Type B pancreatic cell (in vitro differentiated cells): ENCODE measurements around the gene PHB1. TPM values are rescaled to one million over a fixed set of nuclear protein-coding genes. Genes with fewer than 3 reads are reported as not detected.
"Not testable (repeated sequence)": the region's sequence is repeated elsewhere in the genome, so short reads cannot be mapped to it uniquely, and the experiment has no call there.

Source experiments
- DNase-seq: peaks from one replicate; pipeline ENCODE4 v3.0.0; 2021; ENCODE audit warnings: mixed read lengths; ENCODE audit not compliant: unreplicated experiment; ENCODE audit errors: extremely low spot score
- H3K27ac Mint-ChIP-seq: 2 replicates; pipeline ENCODE4 v1.8.0; 2021; ENCODE audit warnings: mild to moderate bottlenecking, mixed read lengths
- H3K27me3 Mint-ChIP-seq: 2 replicates; pipeline ENCODE4 v1.8.0; 2021; ENCODE audit warnings: mixed read lengths
- H3K36me3 Mint-ChIP-seq: 2 replicates; pipeline ENCODE4 v1.8.0; 2021; ENCODE audit warnings: mixed read lengths
- H3K4me1 Mint-ChIP-seq: one replicate; pipeline ENCODE4 v1.8.0; 2021; ENCODE audit warnings: mixed read lengths; ENCODE audit not compliant: unreplicated experiment
- H3K4me3 Mint-ChIP-seq: 2 replicates; pipeline ENCODE4 v1.8.0; 2021; ENCODE audit warnings: mild to moderate bottlenecking, mixed read lengths
- H3K9me3 Mint-ChIP-seq: 2 replicates; pipeline ENCODE4 v1.8.0; 2021; ENCODE audit warnings: mixed read lengths
- total RNA-seq: library from RNA; stranded (reverse); gene quantifications from 2 replicates; pipeline ENCODE4 v1.2.1, GENCODE V29; 2021; ENCODE audit warnings: low replicate concordance
- TF ChIP-seq, protein P1 (sequence below): fragments of 200-600 bp; sonication (generic); conservative IDR thresholded peaks from 2 replicates; pipeline ENCODE4 v1.5.0; 2021; ENCODE audit warnings: antibody characterized with exemption, mild to moderate bottlenecking

Gene PHB1
- total RNA-seq, 1 donor from 2014 or later = 231 TPM

- no peaks in the 10 kb centered on the region for H3K9me3 Mint-ChIP-seq
- TF ChIP-seq, protein P1, sequence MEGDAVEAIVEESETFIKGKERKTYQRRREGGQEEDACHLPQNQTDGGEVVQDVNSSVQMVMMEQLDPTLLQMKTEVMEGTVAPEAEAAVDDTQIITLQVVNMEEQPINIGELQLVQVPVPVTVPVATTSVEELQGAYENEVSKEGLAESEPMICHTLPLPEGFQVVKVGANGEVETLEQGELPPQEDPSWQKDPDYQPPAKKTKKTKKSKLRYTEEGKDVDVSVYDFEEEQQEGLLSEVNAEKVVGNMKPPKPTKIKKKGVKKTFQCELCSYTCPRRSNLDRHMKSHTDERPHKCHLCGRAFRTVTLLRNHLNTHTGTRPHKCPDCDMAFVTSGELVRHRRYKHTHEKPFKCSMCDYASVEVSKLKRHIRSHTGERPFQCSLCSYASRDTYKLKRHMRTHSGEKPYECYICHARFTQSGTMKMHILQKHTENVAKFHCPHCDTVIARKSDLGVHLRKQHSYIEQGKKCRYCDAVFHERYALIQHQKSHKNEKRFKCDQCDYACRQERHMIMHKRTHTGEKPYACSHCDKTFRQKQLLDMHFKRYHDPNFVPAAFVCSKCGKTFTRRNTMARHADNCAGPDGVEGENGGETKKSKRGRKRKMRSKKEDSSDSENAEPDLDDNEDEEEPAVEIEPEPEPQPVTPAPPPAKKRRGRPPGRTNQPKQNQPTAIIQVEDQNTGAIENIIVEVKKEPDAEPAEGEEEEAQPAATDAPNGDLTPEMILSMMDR = no peak
- peaks cover 19% of the 10 kb centered on the region for H3K27me3 Mint-ChIP-seq
- no peak for DNase-seq
- no peak overlapping the region for H3K27ac Mint-ChIP-seq
- no peaks in the 10 kb centered on the region for H3K4me1 Mint-ChIP-seq
- peaks cover 4% of the 10 kb centered on the region for H3K36me3 Mint-ChIP-seq
- H3K4me3 Mint-ChIP-seq = no peak overlapping the region
These were observed 8.0 kb upstream of the PHB1 start for GRCh38 chr17:49422714-49423113.

DNA sequence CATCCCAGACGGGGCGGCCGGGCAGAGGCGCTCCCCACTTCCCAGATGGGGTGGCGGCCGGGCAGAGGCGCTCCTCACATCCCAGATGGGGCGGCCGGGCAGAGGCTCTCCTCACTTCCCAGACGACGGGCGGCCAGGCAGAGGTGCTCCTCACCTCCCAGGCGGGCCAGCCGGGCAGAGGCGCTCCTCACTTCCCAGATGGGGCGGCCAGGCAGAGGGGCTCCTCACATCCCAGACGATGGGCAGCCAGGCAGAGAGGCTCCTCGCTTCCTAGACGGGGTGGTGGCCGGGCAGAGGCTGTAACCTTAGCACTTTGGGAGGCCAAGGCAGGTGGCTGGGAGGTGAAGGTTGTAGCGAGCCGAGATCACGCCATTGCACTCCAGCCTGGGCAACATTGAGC is 5.1 kb upstream of the PHB1 start:
- H3K27ac Mint-ChIP-seq, DNase-seq, H3K4me1 Mint-ChIP-seq, H3K36me3 Mint-ChIP-seq, H3K9me3 Mint-ChIP-seq, H3K27me3 Mint-ChIP-seq, H3K4me3 Mint-ChIP-seq: not testable (repeated sequence)

- H3K27ac Mint-ChIP-seq, H3K4me1 Mint-ChIP-seq, H3K27me3 Mint-ChIP-seq, H3K4me3 Mint-ChIP-seq, H3K36me3 Mint-ChIP-seq, H3K9me3 Mint-ChIP-seq, DNase-seq: not testable (repeated sequence)
These were observed 4.4 kb upstream of the PHB1 start for GRCh38 chr17:49418754-49419740.

DNA sequence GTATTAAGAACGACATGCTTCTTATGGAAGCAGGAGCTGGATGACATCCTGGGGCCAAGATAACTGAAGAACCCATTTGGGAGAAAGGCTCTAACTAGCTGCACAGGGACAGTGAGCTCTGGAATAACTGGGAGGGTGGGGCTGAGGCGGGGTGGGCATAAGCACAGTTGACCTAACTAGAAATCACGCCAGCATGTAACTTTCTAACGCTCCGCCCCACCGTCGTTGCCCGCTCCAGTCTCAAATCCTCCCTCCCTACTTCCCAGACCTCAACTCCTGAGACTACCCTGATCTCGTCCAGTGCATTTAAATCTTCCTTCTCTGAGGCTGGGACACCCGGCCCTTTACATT is 436 bp downstream of the PHB1 start:
- H3K9me3 Mint-ChIP-seq = no peaks in the 10 kb centered on the region
- H3K4me3 Mint-ChIP-seq = peak overlapping the region; percentile 100
- TF ChIP-seq, protein P1 = no peak
- H3K4me1 Mint-ChIP-seq = peaks cover 9% of the 10 kb centered on the region
- H3K27me3 Mint-ChIP-seq = no peaks in the 10 kb centered on the region
- peaks cover 17% of the 10 kb centered on the region for H3K36me3 Mint-ChIP-seq
- H3K27ac Mint-ChIP-seq = peak overlapping the region; percentile 94
- DNase-seq = no peak

GRCh38 chr17:49409066-49409465 is 5.6 kb downstream of the PHB1 start:
- Mint-ChIP-seq H3K4me3 (no peak overlapping the region), H3K9me3 (no peaks in the 10 kb centered on the region), H3K36me3 (peaks cover 26% of the 10 kb centered on the region), H3K27me3 (no peaks in the 10 kb centered on the region), H3K4me1 (peaks cover 21% of the 10 kb centered on the region), H3K27ac (no peak overlapping the region)
- DNase-seq = no peak
- TF ChIP-seq, protein P1 = no peak

- peak overlapping the region; percentile 77 for H3K27ac Mint-ChIP-seq
- peak; percentile 88 for DNase-seq
- H3K9me3 Mint-ChIP-seq = no peaks in the 10 kb centered on the region
- TF ChIP-seq, protein P1 = peak; percentile 100
- peaks cover 27% of the 10 kb centered on the region for H3K4me1 Mint-ChIP-seq
- no peak overlapping the region for H3K4me3 Mint-ChIP-seq
- H3K27me3 Mint-ChIP-seq = no peaks in the 10 kb centered on the region
- H3K36me3 Mint-ChIP-seq = peaks cover 29% of the 10 kb centered on the region
These were observed 6.6 kb downstream of the PHB1 start for GRCh38 chr17:49407981-49408501.
